Upper lobe of left lung (tissue), 4 donors: ENCODE data around the gene TTLL10.

ENCODE experiments used
- CTCF ChIP-seq, 6 experiments: fragments of 450-650 bp in 4 of 6; fragments of 200-600 bp in 2 of 6; sonication (generic) in 2 of 6; IDR thresholded peaks; one replicate each; pipeline ENCODE4 v1.5.1; 2016 to 2019; ENCODE audit warnings: antibody characterized with exemption in 6 of 6
- EP300 ChIP-seq, 4 donors: sonication (generic); formaldehyde crosslinking; IDR thresholded peaks; one replicate each; pipeline ENCODE4 v1.5.1; 2017; ENCODE audit warnings: antibody characterized with exemption in 4 of 4, control low read depth in 2 of 4
- POLR2A ChIP-seq, 4 donors: fragments of 450-650 bp; IDR thresholded peaks; one replicate each; pipeline ENCODE4 v1.5.1; 2016 to 2017; ENCODE audit warnings: antibody characterized with exemption in 4 of 4, mild to moderate bottlenecking in 2 of 4

DNA sequence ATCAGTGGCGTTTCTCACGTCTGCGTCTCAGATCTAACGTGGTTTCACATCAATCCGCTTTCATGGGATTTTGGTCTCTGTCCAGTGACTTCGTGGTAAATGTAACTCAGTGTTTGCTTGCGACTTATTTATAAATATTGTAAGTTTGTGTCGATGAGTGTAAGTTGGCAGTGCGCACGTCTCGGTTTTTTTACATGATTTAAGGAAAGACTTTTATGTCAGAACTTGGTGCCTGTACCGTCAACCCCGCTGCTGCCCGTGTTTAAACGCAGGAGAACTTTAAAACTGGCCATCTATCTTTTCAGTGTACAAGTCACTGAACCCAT lies 59.9 kb downstream of the TTLL10 start:
- TF ChIP-seq CTCF (IDR thresholded peaks at IDR 0.05) (no peak), POLR2A (IDR thresholded peaks at IDR 0.05) (no peak), EP300 (IDR thresholded peaks at IDR 0.05) (no peak)
